C4-2B (cell line): ENCODE measurements around the gene PPP1CB.

Experiments
- ZFX ChIP-seq: fragments of 450-650 bp; IDR thresholded peaks from 2 replicates; pipeline ENCODE4 v1.6.1; 2017
- TF ChIP-seq, protein P1 (sequence below): fragments of 450-650 bp; conservative IDR thresholded peaks from 2 replicates; pipeline ENCODE4 v1.5.1; 2017; ENCODE audit warnings: mild to moderate bottlenecking

- TF ChIP-seq, protein P1, sequence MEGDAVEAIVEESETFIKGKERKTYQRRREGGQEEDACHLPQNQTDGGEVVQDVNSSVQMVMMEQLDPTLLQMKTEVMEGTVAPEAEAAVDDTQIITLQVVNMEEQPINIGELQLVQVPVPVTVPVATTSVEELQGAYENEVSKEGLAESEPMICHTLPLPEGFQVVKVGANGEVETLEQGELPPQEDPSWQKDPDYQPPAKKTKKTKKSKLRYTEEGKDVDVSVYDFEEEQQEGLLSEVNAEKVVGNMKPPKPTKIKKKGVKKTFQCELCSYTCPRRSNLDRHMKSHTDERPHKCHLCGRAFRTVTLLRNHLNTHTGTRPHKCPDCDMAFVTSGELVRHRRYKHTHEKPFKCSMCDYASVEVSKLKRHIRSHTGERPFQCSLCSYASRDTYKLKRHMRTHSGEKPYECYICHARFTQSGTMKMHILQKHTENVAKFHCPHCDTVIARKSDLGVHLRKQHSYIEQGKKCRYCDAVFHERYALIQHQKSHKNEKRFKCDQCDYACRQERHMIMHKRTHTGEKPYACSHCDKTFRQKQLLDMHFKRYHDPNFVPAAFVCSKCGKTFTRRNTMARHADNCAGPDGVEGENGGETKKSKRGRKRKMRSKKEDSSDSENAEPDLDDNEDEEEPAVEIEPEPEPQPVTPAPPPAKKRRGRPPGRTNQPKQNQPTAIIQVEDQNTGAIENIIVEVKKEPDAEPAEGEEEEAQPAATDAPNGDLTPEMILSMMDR: no peak
- TF ChIP-seq ZFX: no peak
These were observed 45.7 kb upstream of the PPP1CB start for GRCh38 chr2:28705751-28706440.
